GM12878 (cell line): ENCODE results near the gene CYS1. TPM values are rescaled to one million over a fixed set of nuclear protein-coding genes. Genes with fewer than 3 reads are reported as not detected.

Experiments used
- CREB1 ChIP-seq: IDR thresholded peaks from 2 replicates; pipeline ENCODE4 v1.6.1; 2012; ENCODE audit warnings: low read depth, mild to moderate bottlenecking, inconsistent platforms
- CUX1 ChIP-seq: IDR thresholded peaks from 2 replicates; pipeline ENCODE4 v1.6.1; 2012; ENCODE audit warnings: improper control_type of control experiment, low read depth, low read length; ENCODE audit not compliant: insufficient replicate concordance
- ELK1 ChIP-seq: IDR thresholded peaks from 2 replicates; pipeline ENCODE4 v1.6.1; 2012; ENCODE audit warnings: low read depth, low read length, improper control_type of control experiment
- HDAC2 ChIP-seq: fragments of 200-600 bp; sonication (generic); IDR thresholded peaks from 2 replicates; pipeline ENCODE4 v1.6.1; 2017
- HSF1 ChIP-seq: fragments of 150-350 bp; IDR thresholded peaks from 2 replicates; pipeline ENCODE4 v1.6.1; 2014; ENCODE audit warnings: mild to moderate bottlenecking, low read depth, low read length
- LARP7 ChIP-seq: fragments of 450-650 bp; IDR thresholded peaks from 2 replicates; pipeline ENCODE4 v1.6.1; 2017; ENCODE audit warnings: mild to moderate bottlenecking
- MEF2B ChIP-seq: fragments of 450-650 bp; IDR thresholded peaks from 2 replicates; pipeline ENCODE4 v1.6.1; 2018; ENCODE audit warnings: mild to moderate bottlenecking, moderate library complexity; ENCODE audit not compliant: partially characterized antibody, poor library complexity, severe bottlenecking
- NFYB ChIP-seq: IDR thresholded peaks from 2 replicates; pipeline ENCODE4 v1.6.1; 2011; ENCODE audit warnings: low read depth, mild to moderate bottlenecking, low read length, improper control_type of control experiment, moderate library complexity; ENCODE audit not compliant: insufficient read depth
- NR2C1 ChIP-seq: fragments of 450-650 bp; IDR thresholded peaks from 2 replicates; pipeline ENCODE4 v1.6.1; 2017; ENCODE audit warnings: antibody characterized with exemption, mild to moderate bottlenecking, moderate library complexity
- NR2C2 ChIP-seq: IDR thresholded peaks from 2 replicates; pipeline ENCODE4 v1.6.1; 2011; ENCODE audit warnings: borderline replicate concordance, low read depth; ENCODE audit not compliant: control insufficient read depth, insufficient read length
- NR2F1 ChIP-seq: fragments of 450-650 bp; conservative IDR thresholded peaks from 2 replicates; pipeline ENCODE4 v1.6.1; 2017; ENCODE audit warnings: mild to moderate bottlenecking
- PAX5 ChIP-seq: IDR thresholded peaks from 2 replicates; pipeline ENCODE4 v1.6.1; 2011; ENCODE audit warnings: low read depth, low read length, borderline replicate concordance
- PML ChIP-seq: IDR thresholded peaks from 2 replicates; pipeline ENCODE4 v1.6.1; 2012; ENCODE audit warnings: low read length, inconsistent platforms
- POU2F2 ChIP-seq: IDR thresholded peaks from 3 replicates; pipeline ENCODE4 v1.6.1; 2011; ENCODE audit warnings: low read depth, mild to moderate bottlenecking, low read length, borderline replicate concordance
- TCF3 ChIP-seq: IDR thresholded peaks from 2 replicates; pipeline ENCODE4 v1.6.1; 2012; ENCODE audit warnings: low read depth, mild to moderate bottlenecking, low read length, borderline replicate concordance; ENCODE audit not compliant: insufficient read depth
- ZBED1 ChIP-seq: IDR thresholded peaks from 2 replicates; pipeline ENCODE4 v1.6.1; 2016; ENCODE audit warnings: borderline replicate concordance
- ZNF622 ChIP-seq: fragments of 450-650 bp; IDR thresholded peaks from 2 replicates; pipeline ENCODE4 v1.6.1; 2017; ENCODE audit warnings: mild to moderate bottlenecking, inconsistent platforms
- ZNF687 ChIP-seq: fragments of 450-650 bp; IDR thresholded peaks from 2 replicates; pipeline ENCODE4 v1.6.1; 2017; ENCODE audit warnings: mild to moderate bottlenecking, moderate library complexity
- polyA plus RNA-seq, 11 experiments: library from polyadenylated mRNA; depleted of rRNA in 4 of 11; unstranded in 6 of 11; stranded (reverse) in 5 of 11; fragments of >200 nt; fragmentation: Nextera tagmentation in 4 of 11; fragmentation: Illumina TruSeq in 1 of 11; extraction: Ambion mirVana in 4 of 11; extraction: Trizol in 1 of 11; gene quantifications; 1 replicate in 1 of 11; 2 replicates in 10 of 11; pipeline versions ENCODE4 v1.2.1 to v1.2.3, GENCODE V29; 2011 to 2016; ENCODE audit warnings: inconsistent platforms in 2 of 11, missing spikeins in 2 of 11, low read depth in 1 of 11
- total RNA-seq, 4 experiments: library from RNA; depleted of rRNA in 3 of 4; stranded (reverse); fragments of >200 nt in 3 of 4; fragmentation: Illumina TruSeq in 1 of 4; extraction: Trizol in 1 of 4; gene quantifications; 2 replicates each; pipeline versions ENCODE4 v1.2.1 to v1.2.3, GENCODE V29; 2013 to 2021

Gene CYS1
- total and polyA plus RNA-seq, 10 of the 15 experiments (the other 5 are each of a cell fraction or from before 2014, with no cell fraction given): 0.35 to 6.4 (median 2.5) TPM

GRCh38 chr2:10122500-10123280 is 42.5 kb upstream of the CYS1 start, which contains the start of gene RRM2 (continued):
- TF ChIP-seq CREB1 (0 out of 2 replicates have a peak, but pooled peaks have one; percentile 9), TCF3 (peak; percentile 85), PML (no peak), PAX5 (no peak), MEF2B (no peak), NR2C2 (no peak), POU2F2 (peak; percentile 85), ZBED1 (no peak), NFYB (peak; percentile 100), ZNF622 (no peak), ZNF687 (no peak), LARP7 (peak; percentile 64), HSF1 (no peak), CUX1 (no peak), NR2F1 (no peak), ELK1 (no peak), HDAC2 (peak; percentile 97), NR2C1 (no peak)
